RPMI7951 (cell line): ENCODE results near the gene CCDC87. TPM values are rescaled to one million over a fixed set of nuclear protein-coding genes. Genes with fewer than 3 reads are reported as not detected.
"Not testable (repeated sequence)": the region's sequence is repeated elsewhere in the genome, so short reads cannot be mapped to it uniquely, and the experiment has no call there.

ENCODE experiments used
- DNase-seq: peaks from one replicate; pipeline ENCODE4 v3.0.0-alpha.2; 2012; ENCODE audit warnings: low read depth
- total RNA-seq: library from RNA; depleted of rRNA; stranded (reverse); fragments of >200 nt; shearing (Covaris generic); gene quantifications from 2 replicates; pipeline ENCODE4 v1.2.3, GENCODE V29; 2014

The CCDC87 gene
- total RNA-seq, 1 experiment from 2014 or later: 0.84 TPM

DNA sequence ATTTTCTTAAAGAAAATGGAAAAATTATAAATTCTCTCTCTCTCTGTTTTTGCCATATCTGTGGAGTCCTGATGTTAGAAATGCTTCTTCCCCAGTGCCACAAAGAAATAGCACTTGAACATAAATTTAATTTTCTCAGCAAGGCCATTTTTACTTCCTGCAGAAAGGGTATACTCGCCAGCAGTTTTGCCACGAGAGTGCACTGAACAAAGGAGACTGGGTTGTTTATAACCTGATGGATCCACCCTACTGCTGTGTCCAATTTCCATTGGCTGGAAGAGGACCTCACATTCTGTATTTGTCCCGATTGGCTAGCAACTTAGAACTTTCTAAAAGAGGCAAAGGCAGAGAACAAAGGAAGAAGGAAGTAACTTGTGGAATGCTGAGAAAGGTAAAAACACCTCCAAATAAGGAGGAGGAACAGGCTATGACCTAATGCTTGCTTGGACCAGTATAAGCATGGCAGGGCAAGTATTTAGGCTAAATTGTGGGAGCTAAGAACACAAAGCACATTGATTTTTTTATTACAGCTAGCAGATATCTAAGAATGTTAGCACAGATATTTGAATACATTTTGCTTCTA is 10.2 kb downstream of the CCDC87 start:
- DNase-seq: not testable (repeated sequence)

DNA sequence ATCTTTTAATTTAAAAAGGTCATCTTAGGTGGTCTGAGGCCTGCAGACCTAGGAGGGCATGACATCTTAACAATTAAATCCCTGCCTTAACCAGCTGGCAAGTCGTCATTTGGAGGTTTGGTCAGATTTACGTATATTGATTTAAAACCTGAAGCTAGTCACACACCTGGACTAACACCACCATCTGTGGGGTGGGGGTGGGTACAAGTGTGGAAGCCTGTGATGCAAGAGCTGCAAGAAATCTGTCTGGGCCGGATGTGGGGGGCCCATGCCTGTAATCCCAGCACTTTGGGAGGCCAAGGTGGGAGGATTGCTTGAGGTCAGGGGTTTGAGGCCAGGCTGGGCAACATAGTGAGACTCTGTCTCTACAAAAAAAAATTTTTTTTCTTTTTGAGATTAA is 11.6 kb downstream of the CCDC87 start:
- no peak for DNase-seq

DNA sequence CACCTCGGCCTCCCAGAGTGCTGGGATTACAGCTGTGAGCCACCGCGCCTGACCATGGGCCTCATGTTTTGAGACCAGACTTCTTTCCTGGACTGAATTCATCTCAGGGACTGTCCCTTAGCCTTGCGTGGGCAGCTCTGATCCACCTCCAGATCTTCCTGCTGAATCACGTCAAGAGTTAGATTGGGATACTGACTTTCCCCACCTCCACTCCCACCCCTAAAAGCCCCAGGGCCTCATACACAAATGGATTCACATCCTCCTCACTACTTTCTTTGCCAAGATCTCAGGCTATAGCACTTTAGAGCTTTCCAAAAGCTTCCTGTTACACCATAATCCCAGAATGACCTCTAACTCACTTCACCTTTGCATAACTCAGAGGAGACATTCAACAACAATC is 12.1 kb downstream of the CCDC87 start:
- DNase-seq: peak; percentile 47

DNA sequence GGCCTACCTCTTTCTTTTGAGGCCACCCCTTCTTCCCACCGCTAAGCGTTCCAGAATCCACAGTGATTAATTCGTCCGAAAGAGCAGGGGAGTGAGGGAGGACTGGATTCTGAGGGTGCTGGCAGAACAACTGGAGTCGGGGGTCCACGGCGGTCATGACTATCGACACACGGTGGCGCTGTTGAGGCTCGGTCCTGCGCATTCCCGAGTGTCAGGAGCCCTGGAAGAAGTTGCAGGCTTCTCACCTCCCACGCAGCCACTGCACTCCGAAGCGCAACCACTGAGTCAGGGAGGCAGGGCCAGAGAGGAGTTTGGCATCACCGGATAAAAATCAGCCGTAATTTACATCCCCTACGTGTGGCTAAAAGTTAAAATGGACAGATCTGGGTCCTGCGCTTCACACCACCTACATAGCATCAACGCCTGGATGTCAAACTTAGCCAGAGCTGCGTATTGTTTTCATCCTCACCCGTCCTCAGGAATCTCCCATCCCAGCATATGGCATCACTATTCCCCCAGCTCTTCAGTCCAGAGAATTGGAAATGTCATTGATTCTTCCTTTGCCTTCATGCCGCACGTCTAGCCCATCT is 13.8 kb downstream of the CCDC87 start:
- DNase-seq: peak; percentile 67

DNA sequence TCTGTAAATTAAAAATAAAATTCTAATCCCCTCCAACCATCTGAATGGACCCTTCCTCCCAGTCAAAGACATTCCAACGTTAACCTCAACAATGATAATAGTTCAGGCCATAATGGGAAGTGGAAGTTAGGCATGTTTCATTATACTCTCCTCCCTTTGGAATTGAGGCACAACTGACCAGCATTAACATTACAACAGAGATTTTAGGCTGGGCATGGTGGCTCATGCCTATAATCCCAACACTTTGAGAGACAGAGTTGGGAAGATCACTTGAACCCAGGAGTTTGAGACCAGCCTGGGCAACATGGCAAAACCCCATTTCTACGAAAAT is 22.0 kb downstream of the CCDC87 start:
- no peak for DNase-seq

DNA sequence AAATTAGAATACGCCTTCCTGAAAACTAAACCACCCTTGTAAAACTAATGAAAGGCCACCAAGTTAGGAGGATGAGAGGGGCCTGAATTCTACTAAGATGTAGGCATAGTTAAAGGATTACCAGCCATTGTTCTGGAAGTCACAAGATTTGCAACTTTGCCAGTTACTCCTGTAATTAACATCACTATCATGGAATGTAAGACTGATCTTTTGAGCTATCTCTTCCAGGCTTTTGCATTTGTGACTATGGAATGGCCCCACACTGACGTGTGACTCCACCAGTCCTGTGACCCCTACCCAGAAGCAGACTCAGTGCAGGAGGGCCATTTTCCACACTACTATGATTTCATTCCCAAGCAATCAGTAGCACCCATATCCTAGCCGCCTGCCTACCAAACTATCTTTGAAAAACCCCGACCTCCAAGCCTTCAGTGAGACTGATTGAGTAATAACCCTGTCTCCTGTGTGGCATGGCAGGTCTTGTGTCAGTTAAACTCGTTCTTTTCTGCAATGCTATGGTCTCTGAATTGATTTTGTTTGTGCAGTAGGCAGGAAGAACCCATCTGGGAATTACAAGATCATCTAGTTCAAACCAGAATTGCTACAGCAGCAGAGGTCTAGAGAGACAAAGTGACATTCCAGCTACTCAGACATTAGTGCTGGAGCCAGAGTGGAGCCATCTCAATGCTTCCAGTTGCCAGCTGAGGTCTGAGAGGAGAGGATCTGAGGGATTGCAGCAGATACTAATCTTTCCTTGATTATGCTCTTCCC is 22.6 kb downstream of the CCDC87 start:
- DNase-seq: no peak

DNA sequence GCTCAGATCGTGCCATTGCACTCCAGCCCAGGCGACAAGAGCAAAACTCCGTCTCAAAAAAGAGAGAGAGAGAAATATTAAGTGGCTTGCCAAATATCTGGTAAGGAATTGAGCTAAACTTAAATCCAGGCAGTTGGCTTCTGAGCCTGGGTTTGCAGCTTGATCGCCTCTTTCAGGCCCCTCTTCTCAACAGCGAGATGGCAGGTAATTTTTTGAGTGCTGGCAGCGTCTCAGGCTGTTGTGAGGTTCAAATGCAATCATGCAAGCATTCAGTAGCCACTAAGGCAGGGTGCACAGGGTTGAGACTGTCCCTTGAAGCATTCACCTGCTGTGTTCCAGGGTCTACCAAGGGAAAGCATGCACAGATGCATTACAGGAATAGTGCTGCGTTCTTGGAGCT is 23.8 kb downstream of the CCDC87 start:
- no peak for DNase-seq

DNA sequence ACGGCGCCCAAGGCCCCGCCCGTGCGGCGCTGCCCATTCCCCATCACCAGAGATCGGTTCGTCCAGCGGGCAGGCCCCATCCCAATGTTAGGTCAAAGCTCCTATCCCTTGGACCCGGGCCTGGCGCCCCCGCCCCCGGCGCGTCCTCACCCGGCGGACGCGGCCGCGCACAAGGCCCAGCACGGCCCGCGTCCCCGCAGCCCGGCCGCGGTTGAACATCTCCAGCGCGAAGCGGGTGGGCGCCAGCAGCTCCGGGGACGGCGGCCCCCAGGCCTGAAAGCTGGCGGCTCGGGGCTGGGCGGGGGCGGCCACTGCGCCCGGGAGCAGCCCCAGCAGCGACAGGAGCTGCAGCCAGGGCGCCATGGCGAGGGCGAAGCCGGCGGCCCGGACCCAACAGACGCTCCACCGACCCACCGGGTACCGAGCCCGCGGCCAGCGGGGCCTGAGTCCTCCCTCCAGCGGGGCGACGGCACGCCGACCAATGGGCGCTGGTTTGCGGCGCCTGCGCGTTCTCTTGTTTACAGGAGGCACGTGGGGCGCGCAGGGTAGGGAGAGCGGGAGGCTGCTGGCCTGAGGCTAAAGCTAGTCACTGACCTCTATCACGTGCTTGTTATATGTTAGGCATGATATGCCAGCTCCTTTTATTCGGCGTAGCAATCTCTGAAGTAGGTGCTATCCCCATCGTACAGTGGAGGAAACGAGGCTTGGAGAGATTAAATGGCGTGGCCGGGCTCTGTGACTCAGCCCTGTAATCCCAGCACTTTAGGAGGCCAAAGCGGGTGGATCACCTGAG is 24.5 kb downstream of the CCDC87 start, which contains the start of gene CTSF:
Gene CTSF (minus strand): TSS at position 483 of the 793 bp plus-strand sequence. CDS start 120 bp downstream, at position 363.
- DNase-seq: peak; percentile 82

DNA sequence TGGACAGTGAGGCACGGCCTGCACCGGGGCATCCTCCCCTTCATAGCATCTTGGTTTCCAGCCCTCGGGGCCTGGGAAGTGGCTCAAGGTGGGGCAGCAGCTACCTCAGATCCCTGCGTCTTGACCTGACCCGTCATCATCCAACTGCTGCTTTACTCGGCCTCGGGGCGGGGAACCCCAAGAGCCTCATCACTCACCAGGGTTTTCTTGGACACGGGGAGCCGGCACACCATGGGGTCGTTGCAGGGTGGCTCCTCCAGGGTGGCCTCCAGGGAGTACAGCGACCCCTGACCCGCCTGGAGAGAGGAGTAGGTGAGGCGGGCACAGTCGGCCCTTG is 25.1 kb downstream of the CCDC87 start:
- DNase-seq: no peak

DNA sequence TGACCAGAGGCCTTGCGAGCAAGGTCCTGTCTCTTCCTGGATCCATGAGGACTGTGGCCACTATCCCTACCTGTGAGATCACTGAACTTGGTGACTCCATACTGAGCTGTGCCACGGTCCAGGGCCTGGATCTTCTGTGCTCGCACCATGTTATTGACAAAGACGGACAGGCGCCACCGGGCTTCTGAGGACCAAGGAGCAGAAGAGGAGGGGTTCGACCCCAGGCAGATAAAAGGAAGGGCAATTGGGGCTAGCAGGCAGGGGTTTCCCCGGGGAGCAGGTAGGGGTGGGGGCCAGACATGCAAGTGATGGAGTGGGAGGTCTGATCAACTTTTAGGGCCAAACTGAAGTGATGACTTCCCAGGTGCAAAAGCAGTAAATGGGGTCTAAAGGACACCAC is 26.6 kb downstream of the CCDC87 start:
- no peak for DNase-seq

DNA sequence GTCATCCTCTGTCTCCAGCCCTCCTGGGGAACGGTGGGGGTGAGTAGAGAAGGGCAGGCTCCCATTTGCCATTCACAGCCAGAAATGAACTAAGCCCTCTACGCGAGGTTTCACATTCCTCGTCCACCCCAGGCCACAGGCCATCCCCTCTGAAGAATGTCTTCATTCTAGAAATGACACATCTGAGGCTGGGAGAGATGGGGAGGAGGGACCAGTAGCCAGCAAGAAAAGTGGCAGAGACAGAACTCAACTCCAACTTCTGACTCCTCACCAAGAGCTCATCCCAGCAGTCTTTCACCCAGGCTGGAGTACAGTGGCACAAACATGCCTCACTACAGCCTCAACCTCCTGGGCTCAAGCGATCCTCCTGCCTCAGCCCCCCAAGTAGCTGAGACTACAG is 27.9 kb downstream of the CCDC87 start:
- no peak for DNase-seq

DNA sequence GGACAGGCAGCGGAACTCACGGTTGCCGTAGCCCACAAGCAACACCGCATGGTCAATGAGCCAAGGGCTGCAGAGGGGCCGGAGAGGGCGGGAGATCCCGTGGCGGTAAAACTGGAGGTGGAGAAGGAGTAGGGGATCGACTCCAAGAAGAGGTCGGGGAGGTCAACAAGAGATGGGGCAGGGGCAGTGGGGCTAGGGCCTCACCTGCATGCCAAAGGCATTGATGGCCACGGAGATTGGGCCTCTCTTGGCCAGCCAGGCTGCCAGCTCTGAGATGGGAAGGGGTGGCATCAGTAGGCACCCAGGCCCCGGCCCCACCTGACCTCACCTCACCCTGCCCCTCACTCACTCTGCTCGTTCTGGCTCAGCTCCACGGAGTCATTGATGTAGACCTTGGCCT is 28.3 kb downstream of the CCDC87 start:
- no peak for DNase-seq

DNA sequence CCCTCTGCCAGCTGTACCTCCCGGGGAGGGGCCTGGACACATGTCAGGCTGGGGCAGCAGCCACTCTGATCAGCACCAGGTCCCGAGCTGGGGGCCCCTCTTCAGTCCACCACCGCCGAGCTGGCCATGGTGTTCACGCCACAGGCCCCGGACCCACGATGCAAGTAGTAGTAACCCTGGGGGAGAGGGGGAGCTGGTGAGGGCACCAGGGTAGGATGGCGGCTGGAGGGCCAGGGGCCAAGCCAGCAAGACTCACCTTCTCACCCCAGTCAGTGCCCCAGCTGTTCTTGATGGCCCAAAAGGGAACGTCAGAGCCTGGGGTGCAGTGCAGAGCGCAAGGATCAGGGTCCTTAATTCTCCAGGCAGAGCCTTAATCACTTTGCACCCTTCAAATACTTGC is 29.0 kb downstream of the CCDC87 start:
- no peak for DNase-seq

DNA sequence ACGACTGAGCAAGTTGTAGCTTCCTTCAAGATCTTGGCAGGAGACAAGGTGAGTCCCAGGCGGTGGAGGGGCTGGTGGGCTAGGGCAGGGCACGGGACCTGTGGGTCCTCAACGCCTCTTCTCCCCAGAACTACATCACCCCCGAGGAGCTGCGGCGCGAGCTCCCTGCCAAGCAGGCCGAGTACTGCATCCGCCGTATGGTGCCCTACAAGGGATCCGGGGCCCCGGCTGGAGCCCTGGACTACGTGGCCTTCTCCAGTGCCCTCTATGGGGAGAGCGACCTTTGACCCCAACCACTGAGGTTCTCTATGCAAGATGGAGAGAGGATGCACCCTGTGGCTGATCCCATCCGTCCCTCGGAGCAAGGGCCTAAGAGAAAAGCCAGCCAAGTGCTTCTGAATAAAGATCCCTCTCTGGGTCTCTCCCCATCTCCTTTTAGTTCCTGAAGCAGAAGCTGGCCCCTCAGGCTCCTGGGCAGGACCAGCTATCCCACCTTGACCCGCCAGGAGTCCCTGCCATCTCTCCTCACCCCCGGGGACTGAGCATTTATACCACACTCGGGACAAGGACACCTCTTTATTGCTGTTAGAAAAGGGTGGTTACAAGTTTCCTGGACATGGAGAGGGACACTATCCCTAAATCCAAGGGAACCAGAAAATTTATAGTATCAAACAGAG is 29.8 kb downstream of the CCDC87 start:
- no peak for DNase-seq

DNA sequence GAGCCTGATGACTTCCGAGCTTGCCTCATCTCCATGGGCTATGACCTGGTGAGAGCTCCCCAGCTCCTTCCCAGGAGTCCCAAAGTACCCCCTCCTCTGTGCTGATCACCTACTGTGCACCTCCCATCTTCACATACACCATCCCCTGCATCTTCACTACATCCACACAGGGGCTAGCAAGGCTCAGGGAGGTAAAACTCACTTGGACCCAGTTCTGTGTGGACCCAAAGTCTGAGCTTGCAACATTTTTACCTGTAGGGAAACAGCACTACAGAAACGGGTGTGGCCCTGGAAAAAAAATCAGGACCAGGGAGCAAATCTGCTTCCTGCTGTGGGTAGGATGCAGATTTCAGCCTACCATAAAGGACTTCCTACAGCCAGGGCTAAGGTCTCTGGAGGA is 30.6 kb downstream of the CCDC87 start:
- DNase-seq: no peak

DNA sequence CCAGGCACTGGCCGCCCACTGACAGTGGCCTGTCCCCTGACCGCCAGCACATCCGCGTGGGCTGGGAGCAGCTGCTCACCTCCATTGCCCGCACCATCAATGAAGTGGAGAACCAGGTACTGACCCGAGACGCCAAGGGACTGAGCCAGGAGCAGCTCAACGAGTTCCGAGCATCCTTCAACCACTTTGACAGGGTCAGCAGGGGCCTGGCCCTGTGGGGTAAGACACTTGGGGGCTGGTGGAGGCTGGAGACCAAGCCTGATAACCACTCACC is 31.0 kb downstream of the CCDC87 start:
- DNase-seq: no peak

DNA sequence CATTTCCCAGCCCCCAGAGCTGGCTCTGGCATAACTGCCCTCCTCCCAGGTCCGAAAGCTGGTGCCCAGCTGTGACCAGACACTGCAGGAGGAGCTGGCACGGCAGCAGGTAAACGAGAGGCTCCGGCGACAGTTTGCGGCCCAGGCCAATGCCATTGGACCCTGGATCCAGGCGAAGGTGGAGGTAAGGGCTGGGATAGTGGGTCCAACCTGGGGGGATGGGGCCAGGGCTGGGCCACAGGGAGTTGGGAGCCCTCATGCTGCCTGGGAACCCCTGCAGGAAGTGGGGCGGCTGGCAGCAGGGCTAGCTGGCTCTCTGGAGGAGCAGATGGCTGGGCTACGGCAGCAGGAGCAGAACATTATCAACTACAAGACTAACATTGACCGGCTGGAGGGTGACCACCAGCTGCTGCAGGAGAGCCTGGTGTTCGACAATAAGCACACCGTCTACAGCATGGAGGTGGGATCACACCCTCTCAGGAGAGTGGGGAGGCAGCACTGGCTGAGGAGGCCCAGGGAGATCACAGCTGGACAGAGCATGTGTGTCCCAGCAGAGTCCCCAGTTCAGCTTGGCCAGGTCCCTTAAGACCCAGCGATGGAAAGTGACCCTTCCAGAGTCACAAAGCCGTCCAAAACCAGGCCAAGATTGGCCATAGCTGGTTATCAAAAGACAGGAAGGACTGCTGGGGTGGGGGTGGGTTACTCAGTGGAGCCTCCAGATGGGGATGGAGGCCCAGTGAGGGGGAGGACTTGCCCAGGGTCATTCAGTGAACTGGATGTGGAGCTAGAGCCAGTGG is 31.5 kb downstream of the CCDC87 start:
- DNase-seq: no peak

DNA sequence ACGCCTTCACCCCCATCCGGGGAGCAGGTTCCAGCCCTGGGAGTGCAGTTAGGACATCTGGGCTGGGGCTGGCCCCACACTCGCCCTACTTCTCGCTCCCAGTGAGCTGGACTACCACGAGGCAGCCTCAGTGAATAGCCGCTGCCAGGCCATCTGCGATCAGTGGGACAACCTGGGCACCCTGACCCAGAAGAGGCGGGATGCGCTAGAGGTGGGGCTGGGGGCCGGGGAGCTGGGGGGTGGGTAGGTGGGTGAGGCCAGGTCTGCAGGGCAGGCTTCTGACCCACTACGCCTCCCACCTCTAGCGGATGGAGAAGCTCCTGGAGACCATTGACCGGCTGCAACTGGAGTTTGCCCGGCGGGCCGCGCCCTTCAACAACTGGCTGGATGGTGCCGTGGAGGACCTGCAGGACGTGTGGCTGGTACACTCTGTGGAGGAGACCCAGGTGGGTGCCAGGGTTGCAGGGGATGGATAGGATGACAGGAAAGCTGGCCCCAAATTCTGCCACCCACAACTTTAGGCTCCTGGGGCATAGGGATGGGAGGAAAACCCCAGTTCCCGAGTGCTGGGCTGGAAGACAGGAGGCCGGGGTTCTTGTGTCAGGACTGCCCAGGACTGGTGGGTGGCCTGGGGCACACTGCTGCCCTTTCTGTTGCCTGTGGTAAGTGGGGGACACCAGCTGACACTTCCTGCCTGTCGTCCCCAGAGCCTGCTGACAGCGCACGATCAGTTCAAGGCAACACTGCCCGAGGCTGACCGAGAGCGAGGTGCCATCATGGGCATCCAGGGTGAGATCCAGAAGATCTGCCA is 32.8 kb downstream of the CCDC87 start:
- no peak for DNase-seq

DNA sequence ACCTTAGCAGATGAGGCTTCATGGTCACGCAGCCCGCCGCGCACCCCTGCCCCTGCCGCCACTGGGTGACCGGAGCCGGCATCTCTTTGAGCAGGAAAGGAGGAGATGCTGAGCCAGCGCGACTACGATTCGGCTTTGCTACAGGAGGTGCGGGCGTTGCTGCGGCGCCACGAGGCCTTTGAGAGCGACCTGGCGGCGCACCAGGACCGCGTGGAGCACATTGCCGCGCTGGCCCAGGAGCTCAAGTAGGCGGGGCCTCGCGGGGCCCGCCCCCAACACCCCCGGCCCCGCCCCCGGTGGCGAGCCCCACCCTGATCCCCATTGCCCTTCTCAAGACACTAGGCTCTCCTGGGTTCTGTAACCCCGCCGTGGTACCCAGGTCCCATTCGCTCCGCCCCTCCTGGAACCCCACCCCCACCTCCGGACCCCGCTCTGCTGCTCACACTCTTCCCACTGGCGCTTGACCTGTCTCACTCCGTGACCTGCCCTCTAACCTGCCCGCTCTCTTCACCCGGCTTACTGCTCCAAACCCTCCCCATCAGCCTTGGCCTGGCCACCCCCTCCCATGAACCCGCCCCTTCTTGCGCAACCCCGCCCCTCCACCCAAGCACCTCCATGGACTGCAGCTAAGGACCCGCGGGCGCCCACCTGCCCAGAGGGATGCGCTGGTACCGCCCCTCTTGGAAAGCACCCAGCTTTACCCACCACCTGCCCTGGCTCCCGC is 33.6 kb downstream of the CCDC87 start:
- DNase-seq: peak; percentile 19

DNA sequence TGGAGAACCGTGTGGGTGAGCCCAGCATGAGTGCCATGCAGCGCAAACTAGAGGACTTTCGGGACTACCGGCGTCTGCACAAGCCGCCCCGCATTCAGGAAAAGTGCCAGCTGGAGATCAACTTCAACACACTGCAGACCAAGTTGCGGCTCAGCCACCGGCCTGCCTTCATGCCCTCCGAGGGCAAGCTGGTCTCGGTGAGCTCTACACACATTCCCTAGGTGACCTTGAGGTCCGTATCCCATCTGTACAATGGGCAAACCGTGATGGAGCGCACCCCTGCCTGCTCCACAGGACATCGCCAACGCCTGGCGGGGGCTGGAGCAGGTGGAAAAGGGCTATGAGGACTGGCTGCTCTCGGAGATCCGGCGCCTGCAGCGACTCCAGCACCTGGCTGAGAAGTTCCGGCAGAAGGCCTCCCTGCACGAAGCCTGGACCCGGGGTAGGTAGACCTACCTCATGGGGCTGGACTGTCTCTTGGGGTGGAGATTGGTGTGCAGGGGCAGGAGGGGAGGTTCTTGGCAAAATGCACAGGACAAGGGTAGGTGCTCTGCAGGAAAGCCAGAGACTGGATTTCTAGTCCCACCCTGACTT is 35.0 kb downstream of the CCDC87 start:
- DNase-seq: no peak
